ENCODE data around the gene GALNT8. TPM values are rescaled to one million over a fixed set of nuclear protein-coding genes. Genes with fewer than 3 reads are reported as not detected.

GALNT8 gene
- total RNA-seq, 1 experiment from 2014 or later: not detected

- Histone ChIP-seq H3K4me1 (ENCODE audit: control insufficient read depth, insufficient read depth, low read length) (no peaks in the 10 kb centered on the region), H3K27me3 (ENCODE audit: control insufficient read depth, insufficient read depth, low read length) (no peaks in the 10 kb centered on the region), H3K36me3 (ENCODE audit: control insufficient read depth, insufficient read depth, low read length) (no peaks in the 10 kb centered on the region), H3K4me3 (ENCODE audit: low read depth in 2 of 2, low read length in 2 of 2) (no peak overlapping the region), H3K27ac (ENCODE audit: low read length) (no peak overlapping the region), H3K9me3 (ENCODE audit: control insufficient read depth, insufficient read depth, low read depth, low read length) (no peaks in the 10 kb centered on the region)
- TF ChIP-seq SIN3A (IDR thresholded peaks at IDR 0.05; ENCODE audit: borderline replicate concordance, insufficient read depth, low read depth, low read length): no peak
- TF ChIP-seq CTCF (IDR thresholded peaks at IDR 0.05): no peak
- TF ChIP-seq POLR2AphosphoS5 (IDR thresholded peaks at IDR 0.05; ENCODE audit: low read depth, low read length): no peak
- TF ChIP-seq REST (IDR thresholded peaks at IDR 0.05; ENCODE audit: insufficient read depth in 1 of 2, low read depth in 2 of 2, low read length in 1 of 2): no peak
- TF ChIP-seq TCF7L2 (IDR thresholded peaks at IDR 0.05; ENCODE audit: low read depth, low read length): no peak
- no TSS peak for BruUV-seq (replicated peaks)
- DNase-seq (ENCODE audit: low read depth, low spot score) (no peak), ATAC-seq (no peak)
- intact Hi-C loops (cut with micrococcal nuclease; ENCODE audit: unreplicated experiment): no loop called here
- in situ Hi-C loops (cut with HindIII; ENCODE audit: low pct_unique_long_range_greater_than_20kb, low sequenced_read_pairs): no loop called here
- ChIA-PET POLR2A (no interaction called here), CTCF (no interaction called here)
These were observed 29.4 kb upstream of the GALNT8 start for GRCh38 chr12:4690760-4691159.

DNA sequence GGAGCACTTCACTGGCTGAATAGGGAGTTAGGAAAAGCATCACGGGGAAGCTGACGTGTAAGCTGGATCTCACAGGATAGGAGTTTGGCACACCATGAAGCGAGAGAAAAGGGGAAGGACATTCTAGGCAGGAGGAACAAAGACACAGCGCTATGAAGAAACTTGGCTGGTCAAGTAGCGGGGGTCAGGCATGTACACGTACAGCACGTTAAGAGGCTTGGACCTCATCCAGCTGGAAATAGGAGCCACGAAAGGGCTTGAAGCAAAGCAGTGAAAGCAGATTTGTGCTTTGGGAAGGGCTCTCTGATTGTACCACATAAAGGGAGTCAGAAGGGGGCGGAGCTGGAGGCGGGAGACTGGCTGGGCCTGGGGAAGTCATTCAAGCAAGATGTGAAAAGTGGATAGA lies 19.6 kb upstream of the GALNT8 start:
- ATAC-seq: no peak
- CTCF ChIA-PET: no interaction called here
- intact Hi-C loops (cut with micrococcal nuclease; ENCODE audit: unreplicated experiment) (no loop called here), in situ Hi-C loops (cut with HindIII; ENCODE audit: low pct_unique_long_range_greater_than_20kb, low sequenced_read_pairs) (no loop called here)
- no peak overlapping the region for H3K27ac ChIP-seq (ENCODE audit: low read length)
- BruUV-seq (replicated peaks): no TSS peak
- no peak overlapping the region for H3K4me3 ChIP-seq (ENCODE audit: low read depth in 2 of 2, low read length in 2 of 2)
- H3K27me3 ChIP-seq (ENCODE audit: control insufficient read depth, insufficient read depth, low read length): no peaks in the 10 kb centered on the region
- no peak for DNase-seq (ENCODE audit: low read depth, low spot score)
- no peaks in the 10 kb centered on the region for H3K9me3 ChIP-seq (ENCODE audit: control insufficient read depth, insufficient read depth, low read depth, low read length)
- H3K36me3 ChIP-seq (ENCODE audit: control insufficient read depth, insufficient read depth, low read length): no peaks in the 10 kb centered on the region
- TF ChIP-seq REST (IDR thresholded peaks at IDR 0.05; ENCODE audit: insufficient read depth in 1 of 2, low read depth in 2 of 2, low read length in 1 of 2) (no peak), POLR2AphosphoS5 (IDR thresholded peaks at IDR 0.05; ENCODE audit: low read depth, low read length) (no peak), TCF7L2 (IDR thresholded peaks at IDR 0.05; ENCODE audit: low read depth, low read length) (no peak), CTCF (IDR thresholded peaks at IDR 0.05) (no peak), SIN3A (IDR thresholded peaks at IDR 0.05; ENCODE audit: borderline replicate concordance, insufficient read depth, low read depth, low read length) (no peak)
- POLR2A ChIA-PET: no interaction called here
- no peaks in the 10 kb centered on the region for H3K4me1 ChIP-seq (ENCODE audit: control insufficient read depth, insufficient read depth, low read length)
